Fibroblast of mammary gland (primary cell): ENCODE results near the gene CCDC30.
"Not testable (repeated sequence)": the region's sequence is repeated elsewhere in the genome, so short reads cannot be mapped to it uniquely, and the experiment has no call there.

Experiments
- DNase-seq: peaks from one replicate; pipeline ENCODE4 v3.0.0-alpha.2; 2010; ENCODE audit warnings: low read depth
- H3K4me3 ChIP-seq: 2 replicates; pipeline ENCODE4 v1.5.1; 2011; ENCODE audit warnings: low read depth, mild to moderate bottlenecking, low read length, moderate library complexity; ENCODE audit not compliant: control insufficient read depth
- TF ChIP-seq, protein P1 (sequence below): conservative IDR thresholded peaks from 2 replicates; pipeline ENCODE4 v1.5.1; 2011; ENCODE audit warnings: low read depth, low read length, inconsistent platforms; ENCODE audit not compliant: control insufficient read depth, insufficient read depth

Gene CCDC30

DNA sequence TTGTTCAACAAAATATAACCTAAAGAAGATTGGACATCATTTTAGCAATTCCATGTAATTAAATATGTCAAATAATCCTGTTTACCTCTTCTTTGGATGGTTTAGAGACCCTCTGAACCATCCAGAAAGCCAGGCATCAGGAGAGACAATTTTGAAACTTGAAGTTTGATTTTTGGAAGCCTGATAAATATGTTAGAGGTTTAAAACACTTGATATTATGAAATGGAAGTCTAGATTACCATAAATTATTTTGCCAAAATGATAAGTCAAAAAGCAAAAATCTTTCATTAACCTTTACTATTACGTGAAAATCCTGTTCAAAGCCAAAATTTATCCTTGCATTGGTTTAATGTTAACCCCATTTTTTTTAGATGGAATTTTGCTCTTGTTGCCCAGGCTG, 43.5 kb downstream of the CCDC30 start:
- TF ChIP-seq, protein P1, sequence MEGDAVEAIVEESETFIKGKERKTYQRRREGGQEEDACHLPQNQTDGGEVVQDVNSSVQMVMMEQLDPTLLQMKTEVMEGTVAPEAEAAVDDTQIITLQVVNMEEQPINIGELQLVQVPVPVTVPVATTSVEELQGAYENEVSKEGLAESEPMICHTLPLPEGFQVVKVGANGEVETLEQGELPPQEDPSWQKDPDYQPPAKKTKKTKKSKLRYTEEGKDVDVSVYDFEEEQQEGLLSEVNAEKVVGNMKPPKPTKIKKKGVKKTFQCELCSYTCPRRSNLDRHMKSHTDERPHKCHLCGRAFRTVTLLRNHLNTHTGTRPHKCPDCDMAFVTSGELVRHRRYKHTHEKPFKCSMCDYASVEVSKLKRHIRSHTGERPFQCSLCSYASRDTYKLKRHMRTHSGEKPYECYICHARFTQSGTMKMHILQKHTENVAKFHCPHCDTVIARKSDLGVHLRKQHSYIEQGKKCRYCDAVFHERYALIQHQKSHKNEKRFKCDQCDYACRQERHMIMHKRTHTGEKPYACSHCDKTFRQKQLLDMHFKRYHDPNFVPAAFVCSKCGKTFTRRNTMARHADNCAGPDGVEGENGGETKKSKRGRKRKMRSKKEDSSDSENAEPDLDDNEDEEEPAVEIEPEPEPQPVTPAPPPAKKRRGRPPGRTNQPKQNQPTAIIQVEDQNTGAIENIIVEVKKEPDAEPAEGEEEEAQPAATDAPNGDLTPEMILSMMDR, result no peak
- DNase-seq, result no peak
- H3K4me3 ChIP-seq, result no peak overlapping the region

DNA sequence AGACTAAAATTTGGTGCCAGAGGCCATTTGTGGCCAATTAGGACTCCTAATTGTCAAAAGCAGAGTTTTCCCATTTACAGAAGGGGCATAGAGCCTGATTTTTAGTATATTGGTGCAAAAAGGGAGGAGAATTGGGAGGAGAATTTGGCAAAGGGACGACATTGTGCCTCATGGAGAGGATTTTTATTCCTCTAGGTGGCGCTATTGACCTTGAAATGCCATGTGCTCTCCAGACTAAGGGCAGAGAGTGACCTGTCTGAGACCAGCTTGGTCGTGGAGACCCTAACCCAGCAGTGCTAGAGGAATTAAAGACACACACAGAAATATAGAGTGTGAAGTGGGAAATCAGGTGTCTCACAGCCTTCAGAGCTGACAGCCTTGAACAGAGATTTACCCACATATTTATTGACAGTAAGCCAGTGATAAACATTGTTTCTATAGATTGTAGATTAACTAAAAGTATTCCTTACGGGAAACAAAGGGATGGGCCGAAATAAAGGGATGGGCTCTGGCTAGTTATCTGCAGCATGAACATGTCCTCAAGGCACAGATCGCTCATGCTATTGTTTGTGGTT, 48.6 kb downstream of the CCDC30 start:
- H3K4me3 ChIP-seq, result not testable (repeated sequence)
- TF ChIP-seq, protein P1, result peak; percentile 26
- peak; percentile 17 for DNase-seq

DNA sequence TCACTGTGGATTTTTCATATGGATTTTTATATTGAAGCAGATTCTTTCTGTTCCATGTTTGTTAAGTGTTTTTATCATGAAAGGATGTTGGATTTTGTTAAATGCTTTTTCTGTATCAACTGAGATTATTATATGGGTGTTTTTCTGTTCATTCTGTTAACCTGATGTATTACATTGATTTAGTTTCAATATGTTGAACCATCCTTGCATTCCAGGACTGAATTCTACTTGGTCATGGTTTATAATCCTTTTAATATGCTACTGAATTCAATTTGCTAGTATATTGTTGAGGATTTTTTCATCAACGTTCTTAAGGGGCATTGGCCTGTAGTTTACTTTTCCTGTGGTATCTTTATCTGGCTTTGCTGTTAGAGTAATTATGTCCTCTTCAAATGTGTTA, 55.8 kb downstream of the CCDC30 start:
- TF ChIP-seq, protein P1, result no peak
- peak; percentile 2 for DNase-seq
- H3K4me3 ChIP-seq, result no peak overlapping the region

DNA sequence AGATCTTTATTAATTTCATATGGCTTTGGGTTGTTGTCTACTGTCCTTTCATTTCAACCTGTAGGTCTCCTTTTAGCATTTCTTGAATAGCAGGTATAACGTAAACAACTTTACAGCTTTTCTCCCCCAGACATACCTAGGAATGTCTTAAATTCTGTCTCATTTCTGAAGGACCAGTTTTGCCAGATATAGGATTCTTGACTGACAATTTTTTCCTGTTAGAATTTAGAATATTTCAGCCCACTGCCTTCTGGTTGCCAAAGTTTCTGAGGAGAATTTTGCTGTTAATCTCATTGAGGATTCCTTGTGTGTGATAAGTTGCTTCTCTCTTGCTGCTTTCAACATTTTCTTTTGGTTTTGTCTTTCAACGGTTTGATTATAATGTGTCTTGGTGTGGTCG, 60.1 kb downstream of the CCDC30 start:
- DNase-seq, result no peak
- TF ChIP-seq, protein P1, result no peak
- H3K4me3 ChIP-seq, result no peak overlapping the region

DNA sequence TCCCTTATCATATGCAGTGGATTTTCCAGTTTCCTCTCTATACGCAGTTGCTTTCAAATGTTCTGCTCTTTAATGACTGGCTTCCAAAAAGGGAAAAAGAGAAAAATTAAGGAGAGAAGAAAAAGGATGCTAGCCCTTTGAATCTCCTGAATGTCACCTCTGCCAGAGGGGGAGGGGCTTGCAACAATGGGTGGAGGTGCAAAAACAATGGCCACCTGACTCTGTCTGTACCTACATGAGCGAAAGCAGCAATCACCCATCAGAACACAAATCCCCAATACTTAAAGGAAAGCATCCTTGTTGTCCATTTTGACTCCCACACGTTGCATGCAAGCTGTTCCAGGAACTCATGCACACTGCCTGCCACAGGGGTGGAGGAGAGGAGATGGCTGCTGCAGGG, 61.2 kb downstream of the CCDC30 start:
- TF ChIP-seq, protein P1, result no peak
- H3K4me3 ChIP-seq, result no peak overlapping the region
- DNase-seq, result no peak

DNA sequence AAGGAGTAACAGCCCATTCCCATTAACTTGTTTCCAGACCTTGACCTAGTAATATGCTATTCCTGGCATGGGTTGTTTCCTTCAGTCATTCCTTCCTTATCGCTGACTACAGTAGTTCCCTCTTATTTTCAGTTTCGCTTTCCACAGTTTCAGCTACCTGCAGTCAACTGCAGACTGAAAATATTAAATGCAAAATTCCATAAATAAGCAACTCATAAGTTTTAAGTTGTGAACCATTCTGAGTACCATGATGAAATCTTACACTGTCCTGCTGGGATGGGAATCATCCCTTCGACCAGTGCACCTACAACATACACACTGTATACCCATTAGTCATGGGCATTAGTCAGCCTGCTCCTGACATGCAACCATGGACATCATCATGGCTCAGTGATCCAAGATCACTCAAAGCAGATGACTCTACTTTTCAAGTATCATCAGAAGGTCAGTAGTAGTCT, 66.7 kb downstream of the CCDC30 start:
- peak; percentile 95 for DNase-seq
- TF ChIP-seq, protein P1, result no peak
- no peak overlapping the region for H3K4me3 ChIP-seq

DNA sequence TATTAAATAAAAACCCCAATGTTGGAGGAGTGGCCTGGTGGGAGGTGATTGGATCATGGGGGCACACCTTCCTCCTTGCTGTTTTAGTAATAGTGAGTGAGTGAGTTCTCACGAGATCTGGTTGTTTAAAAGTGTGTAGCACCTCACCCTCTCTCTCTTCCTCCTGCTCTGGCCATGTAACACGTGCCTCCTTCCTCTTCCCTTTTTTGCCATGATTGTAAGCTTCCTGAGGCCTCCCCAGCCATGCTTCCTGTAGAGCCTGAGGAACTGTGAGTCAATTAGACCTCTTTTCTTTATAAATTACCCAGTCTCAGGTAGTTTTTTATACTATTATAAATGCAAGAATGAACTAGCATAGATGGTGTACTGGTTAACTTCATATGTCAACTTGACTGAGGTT, 68.0 kb downstream of the CCDC30 start:
- TF ChIP-seq, protein P1, result no peak
- DNase-seq, result no peak
- H3K4me3 ChIP-seq, result no peak overlapping the region
